GM19023 (cell line): ENCODE results near the gene KIF19.
A peak's percentile ranks its signal among the peaks of the same experiment; 100 is the strongest.

ENCODE experiments used
- ATAC-seq: cut with Tn5 transposase; IDR thresholded peaks from one replicate; pipeline ENCODE4 v1.9.1; 2021; ENCODE audit warnings: mild to moderate bottlenecking, moderate library complexity; ENCODE audit not compliant: unreplicated experiment

KIF19 gene

DNA sequence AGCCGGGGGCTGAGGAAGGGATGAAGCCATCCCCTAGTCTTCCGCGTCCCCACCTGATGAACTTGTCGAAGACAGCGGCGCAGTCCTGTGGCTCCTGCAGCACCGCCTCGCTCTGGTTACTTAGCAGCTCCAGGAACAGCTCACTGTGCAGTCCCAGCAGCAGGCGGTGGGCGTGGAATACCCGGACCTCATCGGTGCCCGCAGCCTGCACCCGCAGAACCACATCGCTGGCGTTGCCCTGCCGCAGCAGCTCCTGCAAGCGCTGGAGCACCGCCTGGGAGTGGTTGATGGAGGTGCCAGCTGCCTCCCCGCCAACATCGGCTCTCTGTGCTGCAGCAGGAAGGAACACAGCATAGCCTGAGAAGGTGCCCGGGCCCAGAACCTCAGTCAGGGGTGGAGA lies 33.9 kb downstream of the KIF19 start:
- ATAC-seq = no peak

GRCh38 chr17:74360899-74361229 lies 34.8 kb downstream of the KIF19 start:
- no peak for ATAC-seq

- no peak for ATAC-seq
Measured at GRCh38 chr17:74361230-74362068, 35.4 kb downstream of the KIF19 start, which contains the start of gene BTBD17. Gene BTBD17 (minus strand): TSS chr17:74361868. CDS start chr17:74361819, 49 bp downstream.

- no peak for ATAC-seq
Measured at GRCh38 chr17:74362069-74362405, 36.0 kb downstream of the KIF19 start.

DNA sequence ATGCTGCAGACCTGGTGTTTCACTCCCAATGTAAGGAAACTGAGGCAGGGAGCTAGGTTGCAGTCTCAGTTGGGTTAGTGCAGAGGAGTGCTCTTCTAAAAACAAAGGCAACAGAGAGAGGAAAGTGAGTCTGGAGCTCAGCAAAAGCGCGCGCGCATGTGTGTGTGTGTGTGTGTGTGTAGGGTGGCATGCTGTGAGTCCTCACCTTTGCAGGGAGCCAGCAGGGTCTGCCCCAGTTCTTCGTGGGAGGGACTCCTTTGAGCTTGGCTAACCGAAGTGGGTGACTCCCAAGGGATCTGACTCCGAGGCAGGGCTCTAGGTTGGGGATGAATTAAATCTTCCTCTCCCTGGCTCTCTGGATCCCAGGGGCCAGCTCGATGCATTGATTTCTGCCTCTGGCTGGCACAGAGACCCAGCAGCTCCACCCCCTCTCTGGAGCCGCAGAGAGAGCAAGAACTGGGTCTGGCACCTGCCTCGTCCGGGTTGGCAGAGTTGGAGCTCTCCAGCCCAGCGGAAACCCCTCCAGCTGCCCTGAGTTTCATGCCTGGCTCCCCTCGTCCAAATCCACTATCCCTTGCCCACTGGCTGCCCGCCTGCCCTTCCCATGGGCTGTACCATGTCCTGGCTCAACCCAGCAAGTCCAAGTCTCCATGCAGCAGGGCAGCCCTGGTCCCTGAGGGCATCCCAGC lies 36.9 kb downstream of the KIF19 start:
- ATAC-seq = no peak

DNA sequence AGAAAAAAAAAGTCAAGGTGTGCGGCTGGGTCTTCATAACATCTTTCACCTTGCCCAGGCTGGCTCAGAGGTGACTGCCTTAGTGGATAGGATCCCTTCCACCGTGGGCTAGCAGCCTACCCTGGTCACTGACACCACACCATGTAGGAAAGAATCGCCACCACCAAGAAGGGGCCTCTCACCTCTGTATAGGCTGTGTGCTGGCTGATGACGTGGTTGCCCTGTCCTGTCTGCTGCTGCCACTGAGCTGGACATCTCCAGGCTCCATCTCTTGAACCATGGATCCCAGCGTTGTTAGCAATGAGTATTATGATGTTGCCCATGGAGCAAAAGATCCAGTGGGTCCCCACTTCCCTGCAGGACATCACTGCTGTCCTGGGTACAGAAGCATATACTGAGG lies 41.2 kb downstream of the KIF19 start, which contains the start of gene GPR142:
TSS of gene GPR142 (plus strand) at position 301 of the 400 bp plus-strand sequence. CDS start 2,035 bp downstream, outside the sequence.
- ATAC-seq = no peak

DNA sequence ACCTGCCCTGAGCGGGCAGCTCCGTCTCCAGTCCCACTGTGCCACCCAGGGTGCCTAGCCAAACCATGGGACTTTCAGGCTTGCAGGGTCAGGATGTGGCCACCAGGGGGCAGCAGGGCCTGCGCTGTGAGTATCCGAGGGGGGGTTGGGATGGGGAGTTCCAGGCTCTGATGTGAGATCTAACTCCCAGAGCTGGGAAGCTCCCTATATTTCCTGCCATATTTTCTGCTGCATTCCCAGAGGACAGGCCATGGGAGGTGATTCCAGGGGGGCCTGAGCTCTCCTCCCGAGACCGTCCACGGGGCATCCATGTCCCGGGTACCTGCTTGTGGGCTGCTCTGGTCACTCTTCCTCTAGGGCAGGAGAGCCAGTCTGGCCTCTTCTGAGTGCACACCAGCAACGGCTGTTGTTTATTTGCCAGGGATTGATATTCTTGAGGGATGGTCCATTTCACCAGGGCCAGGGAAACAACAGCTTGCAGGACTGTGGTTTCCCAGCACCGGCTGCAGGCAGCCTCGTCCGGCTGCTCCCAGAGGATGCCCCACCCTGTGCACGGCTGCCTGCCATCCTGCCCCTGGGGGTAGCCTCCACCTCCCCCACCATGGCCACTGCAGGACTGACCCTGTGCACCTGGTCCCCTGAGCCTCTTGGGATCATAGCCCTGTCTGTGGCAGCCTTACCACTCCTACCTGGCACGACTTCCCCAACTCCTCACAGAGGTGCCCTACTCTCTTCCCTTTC lies 42.5 kb downstream of the KIF19 start:
- ATAC-seq = no peak

GRCh38 chr17:74369221-74369620 lies 43.2 kb downstream of the KIF19 start:
- ATAC-seq = no peak

- ATAC-seq = no peak
Measured at GRCh38 chr17:74369665-74370490, 43.9 kb downstream of the KIF19 start.

GRCh38 chr17:74371653-74372147 lies 45.7 kb downstream of the KIF19 start:
- ATAC-seq = no peak

- no peak for ATAC-seq
Measured at GRCh38 chr17:74372426-74372825, 46.4 kb downstream of the KIF19 start.

GRCh38 chr17:74373838-74374606 lies 48.0 kb downstream of the KIF19 start:
- no peak for ATAC-seq

- no peak for ATAC-seq
Measured at GRCh38 chr17:74374858-74375257, 48.8 kb downstream of the KIF19 start.

GRCh38 chr17:74379495-74380085 lies 53.6 kb downstream of the KIF19 start:
- peak; percentile 63 for ATAC-seq

GRCh38 chr17:74380086-74380958 lies 54.3 kb downstream of the KIF19 start:
- ATAC-seq = no peak

GRCh38 chr17:74380959-74381808 lies 55.2 kb downstream of the KIF19 start:
- no peak for ATAC-seq

GRCh38 chr17:74383141-74383540 lies 57.1 kb downstream of the KIF19 start:
- ATAC-seq = no peak

DNA sequence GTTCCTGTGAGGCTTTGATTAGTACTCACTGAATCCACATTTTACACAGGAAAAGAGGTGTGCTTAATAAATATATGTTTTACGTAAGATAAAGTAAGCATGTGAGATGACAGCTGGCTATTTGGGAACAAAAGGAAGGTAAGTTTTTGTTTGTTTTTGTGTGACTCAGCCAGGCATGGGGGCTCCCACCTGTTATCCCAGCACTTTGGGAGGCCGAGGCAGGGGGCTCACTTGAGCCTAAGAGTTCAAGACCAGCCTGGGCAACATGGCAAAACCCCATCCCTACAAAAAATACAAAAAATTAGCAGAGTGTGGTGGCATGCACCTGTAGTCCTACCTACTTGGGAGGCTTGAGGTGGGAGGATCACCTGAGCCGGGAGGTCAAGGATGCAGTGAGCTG lies 59.2 kb downstream of the KIF19 start:
- ATAC-seq = no peak
